Ishikawa (cell line): ENCODE results near the gene PSMB11.

Source experiments
- CEBPB ChIP-seq: IDR thresholded peaks from 2 replicates; pipeline ENCODE4 v1.6.1; 2012
- EP300 ChIP-seq: IDR thresholded peaks from 2 replicates; pipeline ENCODE4 v1.6.1; 2012; ENCODE audit warnings: borderline replicate concordance
- MAX ChIP-seq: IDR thresholded peaks from 2 replicates; pipeline ENCODE4 v1.6.1; 2012
- TAF1 ChIP-seq: IDR thresholded peaks from 2 replicates; pipeline ENCODE4 v1.6.1; 2012; ENCODE audit warnings: low read depth, mild to moderate bottlenecking
- ZBTB7A ChIP-seq: IDR thresholded peaks from 2 replicates; pipeline ENCODE4 v1.6.1; 2012; ENCODE audit warnings: low read depth

GRCh38 chr14:23074906-23075305 is 32.9 kb downstream of the PSMB11 start:
- no peak for TF ChIP-seq EP300
- no peak for TF ChIP-seq ZBTB7A
- no peak for TF ChIP-seq MAX
- TF ChIP-seq TAF1: no peak
- TF ChIP-seq CEBPB: no peak
